GM21447 (cell line): ENCODE results near the gene ANG.
A peak's percentile ranks its signal among the peaks of the same experiment; 100 is the strongest.
"Not testable (repeated sequence)": the region's sequence is repeated elsewhere in the genome, so short reads cannot be mapped to it uniquely, and the experiment has no call there.

ENCODE experiments used
- ATAC-seq: cut with Tn5 transposase; IDR thresholded peaks from one replicate; pipeline ENCODE4 v1.9.1; 2021; ENCODE audit not compliant: unreplicated experiment

Gene ANG

DNA sequence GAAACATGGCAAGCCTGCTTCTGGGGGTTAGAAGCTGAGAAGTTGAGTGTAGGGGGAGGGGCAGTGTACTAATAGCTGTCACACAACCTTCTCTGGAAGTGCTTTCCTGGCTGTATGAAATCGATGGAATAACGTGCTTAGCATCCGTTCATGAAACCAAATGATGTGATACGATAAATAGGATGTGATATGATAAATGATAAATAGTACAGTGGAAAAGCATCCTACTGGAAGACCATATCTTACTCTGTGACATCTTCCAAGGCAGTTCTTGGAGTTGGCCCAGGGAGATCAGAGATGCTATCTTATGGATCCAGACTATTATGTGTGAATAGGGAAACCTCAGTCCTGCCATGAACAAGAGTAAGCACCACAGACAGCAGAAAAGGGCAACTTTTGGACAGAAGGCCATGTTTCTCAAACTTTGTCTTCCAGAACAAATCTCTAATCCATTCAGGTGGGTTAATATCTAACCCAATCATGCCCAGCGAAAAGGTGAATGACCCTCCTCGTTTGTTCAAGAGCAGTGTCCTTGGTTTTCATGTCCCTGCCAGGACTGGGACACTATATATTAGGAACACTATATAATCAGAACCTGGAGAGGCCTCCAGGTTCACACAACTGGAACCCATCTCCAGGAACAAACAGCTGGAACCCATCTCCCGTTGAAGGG is at the start of gene ANG:
ANG (plus strand) TSS at position 598 of the 673 bp plus-strand sequence. CDS start 4,801 bp downstream, outside the sequence.
- no peak for ATAC-seq

DNA sequence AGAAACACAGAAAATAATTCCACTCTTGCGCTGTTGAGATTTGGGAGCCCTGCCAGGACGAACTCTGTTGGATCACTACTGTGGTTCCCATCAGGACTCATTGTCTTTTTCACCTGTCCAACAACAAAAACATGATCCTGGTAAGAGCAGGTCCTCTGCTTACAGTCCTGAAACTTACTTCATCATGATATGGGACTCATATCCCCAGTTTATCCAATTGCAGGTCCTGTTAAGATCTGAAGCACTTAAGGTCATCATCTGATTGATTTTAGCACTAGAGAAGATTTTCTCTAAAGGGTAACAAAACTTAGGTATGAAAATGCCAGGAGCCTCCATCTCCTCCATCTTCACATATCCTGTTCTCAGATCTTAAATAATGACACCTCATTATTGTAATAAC is 47.0 kb upstream of the ANG start, which contains the start of gene OR6S1:
OR6S1 (minus strand) TSS at position 101 of the 400 bp plus-strand sequence; CDS start at position 101, 0 bp downstream.
- ATAC-seq: no peak

DNA sequence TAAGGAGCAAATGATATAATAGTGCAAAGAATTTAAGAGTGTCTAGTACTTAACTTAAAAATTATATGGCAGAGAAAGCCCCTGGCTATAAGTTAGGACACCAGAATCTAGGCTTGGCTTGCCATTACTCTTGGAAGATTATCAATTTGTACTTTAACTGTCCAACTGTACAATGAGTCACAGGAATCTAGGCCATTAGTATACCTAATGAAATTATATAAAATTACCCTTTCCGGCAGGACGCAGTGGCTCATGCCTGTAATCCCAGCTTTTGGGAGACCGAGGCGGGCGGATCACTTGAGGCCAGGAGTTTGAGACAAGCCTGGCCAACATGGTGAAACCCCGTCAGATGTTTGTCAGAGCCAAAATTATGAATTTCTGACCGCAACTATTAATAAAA is 46.4 kb upstream of the ANG start:
- no peak for ATAC-seq

DNA sequence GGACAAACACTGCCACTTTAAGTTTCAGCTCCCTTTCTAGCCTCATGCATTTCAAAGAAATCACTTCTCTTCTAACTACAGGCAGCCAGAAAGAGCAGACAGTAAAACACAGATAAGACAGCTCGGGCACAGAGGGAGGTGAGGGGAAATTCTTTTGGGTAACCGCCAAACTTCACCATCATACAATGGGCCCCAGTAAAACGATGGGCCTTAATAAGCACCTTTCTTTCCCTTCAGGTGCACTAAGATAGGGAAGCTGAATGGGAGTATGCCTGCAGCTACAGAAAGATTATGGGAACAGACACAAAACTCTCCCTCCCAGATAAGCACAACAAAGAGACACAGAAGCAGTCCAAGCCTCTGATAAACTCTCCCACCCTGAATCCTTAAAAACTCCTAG is 45.8 kb upstream of the ANG start:
- not testable (repeated sequence) for ATAC-seq

DNA sequence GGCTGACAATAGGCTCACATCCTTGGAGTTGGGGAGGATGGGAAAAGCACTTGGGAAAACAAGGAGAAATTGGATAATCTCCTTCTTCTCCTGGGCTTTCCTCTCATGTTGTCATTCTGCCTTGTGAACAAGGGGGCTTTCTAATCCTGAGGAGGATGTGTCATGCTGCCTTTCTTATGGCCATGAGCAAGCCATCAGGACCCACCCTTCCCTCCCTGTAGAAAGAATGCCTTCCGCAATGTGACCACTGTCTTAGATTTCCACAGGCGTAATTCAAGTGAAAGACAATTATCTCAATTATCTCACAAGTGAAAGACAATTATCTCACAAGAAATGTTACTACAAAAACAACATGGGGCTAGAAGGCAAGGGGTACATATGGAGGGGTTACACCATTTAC is 44.0 kb upstream of the ANG start:
- no peak for ATAC-seq

DNA sequence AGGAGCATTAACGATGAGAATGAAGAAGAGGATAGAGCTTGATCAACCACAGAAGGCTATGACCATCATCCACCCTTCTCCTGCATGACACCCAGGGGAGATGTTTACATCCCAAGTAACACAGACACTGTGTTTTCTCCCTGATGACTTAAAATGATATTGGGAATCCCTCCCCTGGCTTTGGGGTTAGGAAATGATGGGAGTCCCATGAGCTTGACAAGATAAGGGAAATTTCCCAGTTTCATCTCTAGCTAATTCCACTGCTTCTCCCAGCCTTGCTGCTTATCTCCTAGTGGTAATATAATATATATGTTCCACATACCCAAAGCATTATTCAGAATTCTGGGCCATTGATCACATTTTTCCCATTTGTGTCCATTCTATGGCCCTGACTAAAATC is 43.1 kb upstream of the ANG start:
- ATAC-seq: no peak

DNA sequence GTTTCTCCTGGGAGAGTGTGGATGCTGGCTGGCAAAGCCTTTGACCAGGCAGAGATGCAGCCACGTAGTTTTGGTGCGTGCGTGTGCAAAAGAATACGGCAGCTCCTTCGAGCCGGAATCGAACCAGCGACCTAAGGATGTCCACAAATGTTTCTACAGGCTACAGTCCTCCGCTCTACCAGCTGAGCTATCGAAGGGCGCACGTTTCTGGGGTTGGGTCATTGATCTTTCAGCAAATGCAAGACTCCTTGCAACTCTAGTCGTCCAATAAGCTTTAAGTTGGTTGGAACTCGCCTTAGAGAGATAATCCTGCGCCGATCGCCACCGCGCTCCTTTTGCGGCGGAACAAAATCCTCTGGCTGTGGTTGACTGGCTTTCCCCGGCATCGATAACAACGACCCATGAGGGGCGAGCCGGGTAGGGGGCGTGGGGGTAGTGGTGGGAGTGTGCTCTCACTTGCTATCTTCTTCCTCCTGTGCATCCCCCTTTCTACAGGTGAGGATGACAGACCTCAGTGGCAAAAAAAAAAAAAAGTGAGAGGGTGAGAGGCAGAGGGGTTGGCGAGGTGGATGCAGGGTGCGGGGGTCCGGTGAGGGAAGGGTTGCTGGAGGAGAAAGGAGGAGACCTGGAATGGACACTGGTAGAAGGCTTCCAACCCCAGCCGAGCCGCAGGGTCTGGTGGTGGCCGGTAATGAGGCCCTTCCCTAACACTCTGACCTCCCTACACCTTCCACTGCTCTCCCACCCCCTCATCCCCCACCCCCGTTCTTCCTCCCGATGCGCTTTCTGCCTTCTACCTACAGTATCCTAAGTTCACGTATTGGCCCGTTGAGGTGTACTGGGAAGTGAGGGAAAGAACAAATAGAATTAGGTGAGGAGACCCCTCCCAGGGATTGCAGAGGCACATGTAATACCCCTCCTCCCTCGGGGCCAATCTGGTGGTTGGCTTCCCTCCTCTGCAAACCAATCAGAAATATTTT is 35.3 kb upstream of the ANG start:
- peak; percentile 55 for ATAC-seq

DNA sequence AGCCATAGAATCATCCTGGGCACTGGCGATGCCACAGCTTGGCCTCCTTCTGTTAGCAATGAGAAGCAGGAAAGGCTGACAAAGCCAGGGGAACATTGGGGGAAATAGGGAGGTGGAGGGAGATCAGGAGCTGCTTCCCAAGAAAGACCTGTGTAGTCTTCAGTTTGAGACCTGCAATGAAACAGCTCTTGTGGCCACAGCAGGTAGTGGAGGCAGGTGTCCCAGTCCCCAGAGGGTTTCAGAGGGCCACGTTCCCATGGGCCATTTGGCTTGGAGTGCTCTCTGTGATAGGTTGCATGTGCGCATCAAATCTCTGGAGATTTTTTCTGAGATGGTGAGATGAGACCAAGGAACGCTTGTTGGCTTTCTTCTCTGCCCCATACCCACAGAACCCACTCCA is 32.7 kb upstream of the ANG start:
- ATAC-seq: no peak

DNA sequence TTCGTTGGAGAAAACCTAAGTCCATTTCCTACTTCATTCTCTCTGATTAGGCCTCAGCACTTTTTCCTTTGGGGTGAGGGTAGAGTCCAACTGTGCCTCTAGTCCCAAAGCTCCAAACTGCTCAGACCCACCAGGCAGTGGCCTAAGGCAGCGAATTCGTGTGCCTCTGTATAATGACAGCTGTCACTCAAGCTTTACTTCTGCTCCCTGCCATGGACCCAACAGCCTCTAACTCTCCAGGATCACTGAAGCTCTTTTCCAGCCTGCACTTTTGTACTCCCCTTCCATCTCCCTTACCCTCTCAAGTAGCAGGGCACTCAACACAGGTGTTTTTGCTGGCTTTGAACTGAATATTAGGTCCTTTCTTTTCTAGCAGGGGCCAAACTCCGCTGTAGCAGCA is 32.3 kb upstream of the ANG start:
- no peak for ATAC-seq

DNA sequence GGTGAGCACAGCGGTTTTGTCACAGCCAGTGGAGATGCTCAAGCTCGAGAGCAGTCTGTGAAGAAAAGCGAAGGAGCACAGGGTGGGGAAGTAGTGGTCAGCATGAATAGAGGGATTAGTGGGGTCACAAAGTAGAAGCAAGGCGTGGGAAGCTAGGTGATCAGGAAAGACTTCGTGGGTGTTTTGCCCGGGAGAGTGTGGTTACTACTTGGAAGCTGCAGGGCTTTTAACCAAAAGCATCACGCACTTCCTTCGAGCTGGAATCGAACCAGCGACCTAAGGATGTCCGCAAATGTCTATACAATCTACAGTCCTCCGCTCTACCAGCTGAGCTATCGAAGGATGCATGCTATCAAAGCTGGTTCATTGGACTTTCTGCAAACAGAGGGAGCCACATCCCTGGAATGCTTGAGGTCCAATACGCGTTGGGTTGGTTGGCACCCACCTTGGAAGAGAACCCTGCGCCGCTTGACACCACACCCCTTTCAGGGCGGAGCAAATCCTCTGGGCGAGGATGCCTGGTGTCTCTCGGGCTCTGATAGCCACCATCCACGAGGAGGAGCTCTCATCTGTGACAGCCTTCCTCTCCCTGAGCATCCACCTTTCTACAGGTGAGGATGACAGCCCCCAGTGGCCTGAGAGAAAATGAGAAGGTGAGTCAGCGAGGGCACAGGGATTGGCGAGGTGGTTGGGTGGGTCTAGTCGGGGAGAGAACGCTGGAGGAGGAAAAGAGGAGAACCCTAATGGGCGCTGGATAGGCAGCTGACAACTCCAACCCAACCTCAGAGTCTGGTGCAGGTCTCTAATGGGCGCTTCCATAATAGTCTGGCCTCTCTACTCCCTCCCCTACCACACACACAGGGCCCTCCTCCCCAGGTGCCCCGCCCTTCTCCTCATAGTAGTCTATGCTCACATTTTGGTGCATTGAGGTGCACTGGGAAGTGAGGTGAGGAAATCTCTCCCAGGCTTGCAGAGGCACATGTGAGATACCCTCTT is 31.1 kb upstream of the ANG start:
- no peak for ATAC-seq

DNA sequence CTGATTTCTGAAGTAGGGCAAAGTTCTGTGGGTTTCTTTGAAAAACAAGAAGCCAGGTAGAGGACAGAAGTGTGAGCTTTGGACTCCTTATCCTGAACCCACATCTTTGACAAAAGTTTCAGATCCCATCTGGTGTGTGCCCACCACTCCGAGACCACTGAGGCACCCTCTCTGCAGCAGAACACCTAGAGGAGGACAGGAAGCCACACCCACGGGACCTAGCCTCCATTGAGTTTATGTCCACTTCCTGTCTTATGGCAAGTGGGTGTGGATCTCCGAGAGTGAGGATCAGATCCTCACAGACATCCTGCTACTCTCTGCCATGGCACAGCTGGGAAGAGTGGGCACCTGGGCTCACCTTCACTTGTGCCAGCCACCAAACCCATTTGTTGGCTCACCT is 30.3 kb upstream of the ANG start:
- ATAC-seq: no peak

DNA sequence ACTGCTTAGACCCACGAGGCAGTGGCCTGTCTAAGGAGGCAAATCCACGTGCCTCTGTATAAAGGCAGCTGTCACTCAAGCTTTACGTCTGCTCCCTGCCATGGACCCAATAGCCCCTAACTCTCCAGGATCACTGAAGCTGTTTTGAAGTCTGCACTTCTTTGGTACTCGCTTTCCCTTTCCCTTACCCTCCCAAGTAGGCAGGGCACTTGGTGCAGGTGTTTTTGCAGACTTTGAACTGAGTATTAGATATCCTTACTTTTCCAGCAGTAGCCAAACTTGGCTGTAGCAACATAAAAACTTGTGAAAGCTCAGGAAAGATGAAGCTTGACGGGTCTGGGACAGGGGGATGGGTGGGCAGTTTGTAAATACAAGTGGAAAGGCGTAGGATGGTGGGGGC is 29.2 kb upstream of the ANG start:
- ATAC-seq: no peak

DNA sequence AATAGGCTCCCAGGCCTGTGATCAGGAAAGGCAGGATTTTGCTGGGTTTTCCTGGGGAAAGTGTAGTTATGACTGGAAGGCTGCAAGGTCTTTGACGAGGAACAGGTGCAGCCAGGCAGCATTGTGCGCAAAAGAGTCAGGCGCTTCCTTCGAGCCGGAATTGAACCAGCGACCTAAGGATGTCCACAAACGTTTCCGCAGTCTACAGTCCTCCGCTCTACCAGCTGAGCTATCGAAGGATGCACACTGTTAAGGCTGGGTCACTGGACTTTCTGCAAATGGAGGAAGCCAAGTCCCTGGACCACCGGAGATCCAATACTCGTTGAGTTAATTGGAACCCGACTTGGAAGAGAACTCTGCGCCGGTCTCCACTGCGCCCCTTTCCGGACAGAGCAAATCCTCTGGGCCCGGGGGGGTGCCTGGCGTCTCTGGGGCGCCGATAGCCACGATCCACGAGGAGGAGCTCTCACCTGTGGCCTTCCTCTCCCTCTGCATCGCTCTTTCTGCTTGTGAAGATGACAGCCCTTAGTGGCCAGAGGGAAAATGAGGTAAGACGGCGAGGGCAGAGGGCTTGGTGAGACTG is 28.7 kb upstream of the ANG start:
- no peak for ATAC-seq

DNA sequence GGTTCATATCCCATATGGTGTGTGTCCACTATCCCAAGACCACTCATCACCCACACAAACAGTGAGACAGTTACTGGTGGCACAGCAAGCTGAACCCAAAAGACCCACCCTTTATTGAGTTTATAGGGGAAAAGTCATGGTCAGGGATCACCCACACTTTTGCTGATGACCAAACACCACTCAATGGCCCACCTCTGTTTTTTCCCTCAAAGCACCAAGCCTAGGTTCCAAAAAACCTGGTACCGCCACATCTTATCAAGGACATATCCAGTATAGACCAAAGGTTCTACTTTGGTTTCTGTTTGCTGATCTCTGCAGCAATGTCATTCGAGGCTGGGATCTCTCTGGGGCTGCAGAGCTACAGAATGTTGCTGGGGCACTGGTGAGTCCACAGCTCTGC is 27.4 kb upstream of the ANG start:
- no peak for ATAC-seq

DNA sequence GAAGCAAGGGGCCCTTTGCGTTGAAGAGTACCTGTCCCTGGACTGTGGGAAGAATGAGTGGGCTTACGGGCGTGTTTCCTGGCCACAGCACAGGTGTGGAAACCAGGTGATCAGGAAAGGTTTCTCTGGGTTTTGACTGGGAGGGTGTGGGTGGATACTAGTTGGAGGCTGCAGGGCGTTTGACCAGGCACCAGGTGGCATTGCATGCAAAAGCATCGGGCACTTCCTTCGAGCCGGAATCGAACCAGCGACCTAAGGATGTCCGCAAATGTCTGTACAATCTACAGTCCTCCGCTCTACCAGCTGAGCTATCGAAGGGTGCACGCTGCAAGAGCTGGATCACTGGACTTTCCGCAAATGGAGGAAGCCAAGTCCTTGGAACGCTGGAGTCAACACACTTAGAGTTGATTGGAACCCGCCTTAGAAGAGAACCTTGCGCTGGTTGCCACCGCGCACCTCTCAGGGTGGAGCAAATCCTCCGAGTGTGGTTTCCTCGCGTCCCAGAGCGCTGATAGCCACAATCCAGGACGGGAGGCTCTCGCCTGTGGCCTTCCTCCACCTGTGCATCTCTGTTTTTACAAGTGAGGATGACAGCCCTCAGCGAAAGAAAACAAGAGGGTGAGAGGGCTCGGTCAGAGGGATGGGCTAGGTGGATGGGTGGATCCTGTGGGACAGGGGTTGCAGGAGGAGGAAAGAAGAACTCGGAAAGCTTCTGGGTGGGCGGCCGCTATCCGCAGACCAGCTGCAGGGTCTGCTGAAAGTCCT is 25.4 kb upstream of the ANG start:
- ATAC-seq: peak; percentile 43

DNA sequence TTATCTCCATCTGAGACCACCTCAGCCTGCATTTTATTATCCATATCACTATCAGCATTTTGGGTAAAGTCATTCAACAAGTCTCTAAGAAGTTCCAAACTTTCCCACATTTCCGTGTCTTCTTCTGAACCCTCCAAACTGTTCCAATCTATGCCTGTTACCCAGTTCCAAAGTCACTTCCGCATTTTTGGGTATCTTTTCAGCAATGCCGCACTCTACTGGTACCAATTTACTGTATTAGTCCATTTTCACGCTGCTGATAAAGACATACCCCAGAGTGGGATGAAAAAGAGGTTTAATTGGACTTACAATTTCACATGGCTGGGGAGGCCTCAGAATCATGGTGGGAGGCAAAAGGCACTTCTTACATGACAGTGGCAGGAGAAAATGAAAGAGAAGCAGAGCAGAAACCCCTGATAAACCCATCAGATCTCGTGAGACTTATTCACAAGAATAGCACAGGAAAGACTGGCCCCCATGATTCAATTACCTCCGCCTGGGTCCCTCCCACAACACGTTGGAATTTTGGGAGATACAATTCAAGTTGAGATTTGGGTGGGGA is 22.1 kb upstream of the ANG start:
- not testable (repeated sequence) for ATAC-seq

DNA sequence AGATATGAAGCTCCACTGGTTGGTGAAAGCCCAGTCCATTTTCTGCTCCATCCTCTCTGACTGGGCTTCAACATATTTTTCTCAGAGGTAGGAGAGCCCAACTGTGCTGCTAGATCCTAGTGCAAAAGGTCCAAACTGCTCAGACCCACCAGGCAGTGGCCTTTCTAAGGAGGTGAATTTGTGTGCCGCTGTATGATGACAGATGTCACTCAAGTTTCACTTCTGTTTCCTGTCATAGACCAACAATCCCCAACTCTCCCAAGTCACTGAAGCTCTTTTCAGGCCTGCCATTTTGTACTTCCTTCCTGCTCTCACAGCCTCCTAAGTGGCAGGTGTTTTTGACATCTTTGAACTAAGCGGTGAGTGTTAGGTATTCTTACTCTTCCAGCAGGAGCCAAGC is 20.6 kb upstream of the ANG start:
- ATAC-seq: peak; percentile 68

DNA sequence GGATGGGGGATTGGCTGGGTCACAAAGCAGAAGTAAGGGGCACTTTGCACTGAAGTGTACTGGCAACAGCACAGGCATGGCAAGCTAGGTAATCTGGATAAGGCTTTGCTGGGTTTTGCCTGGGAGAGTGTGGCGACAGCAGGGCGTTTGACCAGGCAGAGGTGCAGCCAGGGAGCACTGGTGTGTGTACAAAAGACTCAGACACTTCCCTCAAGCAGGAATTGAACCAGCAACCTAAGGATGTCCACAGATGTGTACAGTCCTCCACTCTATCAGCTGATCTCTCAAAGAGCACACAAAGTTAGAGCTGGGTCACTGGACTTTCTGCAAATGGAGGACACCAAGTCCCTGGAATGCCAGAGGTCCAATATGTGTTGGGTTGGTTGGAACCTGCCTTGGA is 19.6 kb upstream of the ANG start:
- no peak for ATAC-seq

DNA sequence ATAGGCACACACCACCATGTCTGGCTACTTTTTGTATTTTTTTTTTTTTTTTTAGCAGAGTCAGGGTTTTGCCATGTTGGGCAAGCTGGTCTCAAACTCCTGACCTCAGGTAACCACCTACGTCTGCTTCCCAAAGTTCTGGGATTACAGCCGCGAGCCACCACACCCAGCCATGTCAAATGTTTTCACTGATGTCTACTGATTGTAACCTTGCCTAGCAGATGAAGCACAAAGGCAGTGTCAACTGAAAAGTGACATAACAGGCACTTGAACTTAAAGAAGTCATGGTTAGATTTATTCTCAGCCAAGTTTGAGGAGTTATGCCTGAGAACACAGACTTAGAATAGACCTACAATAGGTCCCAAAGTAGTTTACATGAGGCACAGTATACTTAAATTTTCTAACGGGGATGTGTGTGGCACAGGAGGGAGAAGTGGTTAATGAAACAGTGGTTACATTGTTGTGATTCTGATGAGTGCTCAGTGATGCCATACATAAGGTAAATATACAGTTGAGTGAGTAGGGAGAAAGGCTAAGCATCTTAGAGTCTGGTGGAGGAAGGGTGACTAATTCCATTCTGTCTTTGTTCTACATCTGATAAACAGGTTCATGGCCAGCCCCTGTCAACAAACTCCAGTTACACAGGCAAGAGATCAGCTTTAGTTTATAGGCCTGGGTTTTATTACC is 16.8 kb upstream of the ANG start:
- no peak for ATAC-seq
